ENCODE data around the gene BPI.
"Not testable (repeated sequence)": the region's sequence is repeated elsewhere in the genome, so short reads cannot be mapped to it uniquely, and the experiment has no call there.

Gene BPI

GRCh38 chr20:38305541-38305940 is 1.6 kb downstream of the BPI start:
- no peak for DNase-seq (ENCODE audit: low spot score)

GRCh38 chr20:38306379-38306778 is 2.4 kb downstream of the BPI start:
- DNase-seq (ENCODE audit: low spot score) = no peak

- no peak for DNase-seq (ENCODE audit: low spot score)
Measured at GRCh38 chr20:38307371-38308046, 3.6 kb downstream of the BPI start.

- DNase-seq (ENCODE audit: low spot score) = no peak
Measured at GRCh38 chr20:38308047-38308438, 4.1 kb downstream of the BPI start.

GRCh38 chr20:38308447-38308846 is 4.5 kb downstream of the BPI start:
- no peak for DNase-seq (ENCODE audit: low spot score)

- DNase-seq (ENCODE audit: low spot score) = no peak
Measured at GRCh38 chr20:38311091-38311490, 7.1 kb downstream of the BPI start.

- no peak for DNase-seq (ENCODE audit: low spot score)
Measured at GRCh38 chr20:38311491-38311890, 7.5 kb downstream of the BPI start.

GRCh38 chr20:38313676-38314075 is 9.7 kb downstream of the BPI start:
- no peak for DNase-seq (ENCODE audit: low spot score)

- DNase-seq (ENCODE audit: low spot score) = not testable (repeated sequence)
Measured at GRCh38 chr20:38314350-38314749, 10.4 kb downstream of the BPI start.

GRCh38 chr20:38315290-38315966 is 11.5 kb downstream of the BPI start:
- DNase-seq (ENCODE audit: low spot score) = no peak

GRCh38 chr20:38316341-38316740 is 12.4 kb downstream of the BPI start:
- DNase-seq (ENCODE audit: low spot score) = no peak

- DNase-seq (ENCODE audit: low spot score) = no peak
Measured at GRCh38 chr20:38317422-38317821, 13.5 kb downstream of the BPI start.

GRCh38 chr20:38320221-38320620 is 16.3 kb downstream of the BPI start:
- DNase-seq (ENCODE audit: low spot score) = no peak

- peak; percentile 71 for DNase-seq (ENCODE audit: low spot score)
Measured at GRCh38 chr20:38321959-38322598, 18.1 kb downstream of the BPI start.

- no peak for DNase-seq (ENCODE audit: low spot score)
Measured at GRCh38 chr20:38324159-38324558, 20.2 kb downstream of the BPI start.

GRCh38 chr20:38325167-38325566 is 21.2 kb downstream of the BPI start:
- DNase-seq (ENCODE audit: low spot score) = no peak

- no peak for DNase-seq (ENCODE audit: low spot score)
Measured at GRCh38 chr20:38325905-38326304, 21.9 kb downstream of the BPI start.

GRCh38 chr20:38326309-38326708 is 22.4 kb downstream of the BPI start:
- no peak for DNase-seq (ENCODE audit: low spot score)

GRCh38 chr20:38330638-38331037 is 26.7 kb downstream of the BPI start:
- DNase-seq (ENCODE audit: low spot score) = no peak

- DNase-seq (ENCODE audit: low spot score) = no peak
Measured at GRCh38 chr20:38331245-38331644, 27.3 kb downstream of the BPI start.

GRCh38 chr20:38331814-38332213 is 27.9 kb downstream of the BPI start:
- no peak for DNase-seq (ENCODE audit: low spot score)

GRCh38 chr20:38334016-38334415 is 30.1 kb downstream of the BPI start:
- no peak for DNase-seq (ENCODE audit: low spot score)

GRCh38 chr20:38336726-38337125 is 32.8 kb downstream of the BPI start:
- no peak for DNase-seq (ENCODE audit: low spot score)

Data from COLO829 (cell line).